ENCODE measurements around the gene TRMT13.
A peak's percentile ranks its signal among the peaks of the same experiment; 100 is the strongest.

Gene TRMT13, protein sequence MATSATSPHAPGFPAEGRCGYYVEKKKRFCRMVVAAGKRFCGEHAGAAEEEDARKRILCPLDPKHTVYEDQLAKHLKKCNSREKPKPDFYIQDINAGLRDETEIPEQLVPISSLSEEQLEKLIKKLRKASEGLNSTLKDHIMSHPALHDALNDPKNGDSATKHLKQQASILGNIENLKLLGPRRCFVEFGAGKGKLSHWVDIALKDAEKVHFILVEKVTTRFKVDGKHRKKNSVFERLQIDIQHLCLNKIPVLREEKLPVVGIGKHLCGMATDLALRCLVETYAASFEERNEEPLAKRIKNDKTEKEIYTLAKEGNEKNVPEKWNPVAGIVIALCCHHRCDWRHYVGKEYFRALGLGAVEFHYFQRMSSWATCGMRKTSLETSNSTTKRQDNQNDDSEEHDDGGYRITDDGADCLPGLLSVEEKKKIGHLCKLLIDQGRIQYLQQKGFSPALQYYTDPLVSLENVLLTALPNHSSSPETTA

DNA sequence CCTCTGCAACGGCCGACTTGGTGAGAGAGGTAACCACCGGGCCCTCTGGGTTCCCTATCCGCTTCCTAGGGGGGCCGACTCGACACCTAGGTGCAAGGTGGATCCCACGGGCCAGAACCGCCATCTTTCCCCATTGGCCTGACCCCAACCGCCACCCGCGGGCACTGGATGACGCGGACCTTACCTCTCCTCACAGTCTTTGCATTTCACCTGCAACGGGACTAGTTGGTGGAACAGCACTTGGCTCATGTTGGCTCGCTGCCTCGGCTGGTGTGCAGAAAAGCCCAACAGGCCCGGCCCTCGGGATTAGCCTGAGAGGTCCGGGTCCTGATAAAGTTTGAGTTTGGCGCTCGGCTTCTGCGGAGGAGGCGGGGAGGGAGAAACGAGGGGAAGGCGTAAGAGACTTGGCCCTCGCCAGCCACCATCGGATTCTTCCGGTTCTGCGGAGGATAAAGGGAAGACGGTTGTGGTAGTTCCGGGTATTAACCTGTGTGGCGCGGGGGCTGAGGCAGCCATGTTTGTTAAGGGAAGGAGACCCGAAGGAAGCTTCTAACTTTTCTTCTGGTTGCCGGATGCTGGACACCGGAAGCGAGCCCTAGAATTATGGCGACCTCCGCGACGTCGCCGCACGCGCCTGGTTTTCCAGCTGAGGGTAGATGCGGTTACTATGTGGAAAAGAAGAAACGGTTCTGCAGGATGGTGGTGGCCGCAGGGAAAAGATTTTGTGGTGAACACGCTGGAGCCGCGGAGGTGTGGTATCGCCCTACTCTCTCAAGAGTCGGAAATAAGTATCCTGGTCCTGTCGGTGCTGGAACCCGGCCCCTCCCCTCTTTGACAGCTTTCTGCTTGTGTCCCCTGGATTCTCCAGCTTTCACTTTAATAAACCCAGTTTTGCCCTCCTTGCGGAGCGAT is at the start of gene TRMT13, which contains the start of gene SASS6:
Gene TRMT13 (plus strand): TSS at position 598 of the 912 bp plus-strand sequence. CDS start 6 bp downstream, at position 604.
Gene SASS6 (minus strand): TSS at position 365 of the 912 bp plus-strand sequence. CDS start 116 bp downstream, at position 249.
- DNase-seq (ENCODE audit: low read depth) = peak; percentile 99

DNA sequence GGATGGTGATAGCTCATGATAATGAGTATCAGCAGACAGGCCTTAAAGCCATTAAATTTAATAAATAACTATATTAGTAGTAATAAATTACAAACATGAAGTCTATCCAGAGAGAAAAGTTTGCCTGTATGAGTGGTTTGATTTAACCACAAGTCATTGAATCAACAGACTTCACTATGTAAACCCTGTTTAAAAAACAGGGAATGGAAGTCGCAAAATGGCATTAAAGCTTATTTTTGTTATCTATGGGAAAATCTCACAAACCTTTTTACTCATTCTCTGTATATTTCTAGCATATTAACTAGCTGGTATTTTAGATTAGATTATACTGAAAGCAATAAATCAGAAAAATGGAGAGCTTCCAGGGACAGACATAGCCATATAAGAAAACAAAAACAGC is 45.6 kb upstream of the TRMT13 start:
- DNase-seq (ENCODE audit: low read depth) = peak; percentile 56

DNA sequence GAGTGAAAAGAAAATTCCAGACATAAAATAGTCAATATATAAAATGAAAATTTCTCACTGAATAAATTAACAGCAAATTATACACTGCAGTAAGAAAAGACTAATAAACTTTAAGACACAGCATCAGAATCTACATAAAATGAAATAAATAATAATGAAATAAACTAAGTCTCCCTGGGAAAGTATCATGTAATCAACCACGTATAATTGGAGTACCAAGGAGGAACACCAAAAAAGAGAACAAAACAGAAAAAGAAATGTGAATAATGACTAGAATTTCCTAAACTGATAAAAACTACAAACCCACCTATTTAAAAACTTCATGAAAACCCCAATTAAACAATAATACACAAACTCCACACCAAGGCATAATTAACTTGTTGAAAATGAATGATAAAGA is 43.9 kb upstream of the TRMT13 start:
- no peak for DNase-seq (ENCODE audit: low read depth)

DNA sequence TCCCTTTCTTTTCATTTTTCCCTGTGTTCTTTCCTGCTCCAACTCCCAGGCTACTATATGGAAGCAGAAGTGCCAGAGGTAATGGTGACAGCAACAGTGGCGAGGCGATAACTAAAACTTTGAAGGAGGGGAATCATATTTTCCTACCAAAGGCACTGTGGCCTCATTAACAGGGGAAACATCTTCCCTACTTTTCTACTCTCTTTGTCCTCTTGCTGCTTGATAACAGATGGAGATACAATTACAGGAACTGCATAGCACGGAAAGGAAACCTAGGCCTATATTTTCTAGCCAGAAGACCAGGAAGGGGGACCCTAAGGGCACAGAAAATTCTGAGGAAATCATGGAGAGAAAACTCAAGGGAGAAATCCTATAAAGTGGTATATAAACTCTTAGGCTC is 42.5 kb upstream of the TRMT13 start:
- DNase-seq (ENCODE audit: low read depth) = no peak

DNA sequence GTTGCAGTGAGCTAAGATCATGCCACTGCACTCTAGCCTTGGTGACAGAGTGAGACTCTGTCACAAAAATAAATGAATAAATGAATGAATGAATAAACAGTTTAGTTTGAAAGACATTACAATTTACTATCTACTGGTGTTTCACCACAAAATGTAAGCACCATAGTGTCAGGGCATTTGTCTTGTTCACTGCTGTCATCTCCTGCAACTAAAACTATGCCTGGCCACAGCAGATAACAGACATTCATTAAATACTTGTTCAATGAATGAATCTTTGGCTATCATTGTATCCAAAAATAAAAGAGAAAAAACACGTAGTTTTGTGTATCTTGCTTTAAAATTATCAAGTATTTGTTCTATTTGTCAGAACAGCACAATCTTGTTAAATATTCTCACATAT is 32.8 kb upstream of the TRMT13 start:
- peak; percentile 84 for DNase-seq (ENCODE audit: low read depth)

DNA sequence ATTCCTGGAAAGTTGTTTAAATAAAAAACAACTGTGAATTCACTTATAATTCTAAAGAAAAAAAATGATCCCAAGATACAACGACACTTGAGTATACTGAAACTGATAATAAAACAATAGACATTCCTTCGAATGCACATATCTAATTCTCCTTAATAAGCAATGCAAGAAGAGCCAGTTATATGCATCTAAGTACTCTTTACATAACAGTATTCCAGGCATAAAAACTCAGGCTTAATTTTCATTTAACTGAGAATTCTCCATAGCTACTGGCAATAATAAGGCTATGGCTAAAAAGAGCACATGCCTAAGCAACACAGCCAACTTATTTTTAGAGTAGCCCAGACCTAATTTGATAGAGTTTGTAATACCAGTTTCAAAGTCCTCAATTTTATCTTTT is 31.4 kb upstream of the TRMT13 start:
- no peak for DNase-seq (ENCODE audit: low read depth)

DNA sequence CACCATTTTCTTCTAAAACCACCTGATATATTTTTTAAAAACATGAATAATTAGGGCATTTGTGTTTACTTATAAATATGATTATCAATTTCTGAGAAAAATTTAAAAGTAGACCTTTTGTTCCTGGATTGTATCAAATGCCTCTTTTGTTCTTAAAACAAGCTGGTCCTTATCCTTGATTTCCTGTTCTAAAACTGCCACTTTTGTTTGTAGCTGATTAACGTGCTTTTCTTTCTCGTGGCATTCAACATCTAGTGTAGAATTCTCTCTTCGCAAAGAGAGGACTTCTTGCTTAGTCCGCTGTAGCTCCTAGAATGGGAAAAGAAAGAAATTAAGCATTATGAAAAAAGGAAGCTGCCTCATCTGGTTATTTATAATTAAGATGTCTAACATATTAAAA is 25.3 kb upstream of the TRMT13 start:
- no peak for DNase-seq (ENCODE audit: low read depth)

DNA sequence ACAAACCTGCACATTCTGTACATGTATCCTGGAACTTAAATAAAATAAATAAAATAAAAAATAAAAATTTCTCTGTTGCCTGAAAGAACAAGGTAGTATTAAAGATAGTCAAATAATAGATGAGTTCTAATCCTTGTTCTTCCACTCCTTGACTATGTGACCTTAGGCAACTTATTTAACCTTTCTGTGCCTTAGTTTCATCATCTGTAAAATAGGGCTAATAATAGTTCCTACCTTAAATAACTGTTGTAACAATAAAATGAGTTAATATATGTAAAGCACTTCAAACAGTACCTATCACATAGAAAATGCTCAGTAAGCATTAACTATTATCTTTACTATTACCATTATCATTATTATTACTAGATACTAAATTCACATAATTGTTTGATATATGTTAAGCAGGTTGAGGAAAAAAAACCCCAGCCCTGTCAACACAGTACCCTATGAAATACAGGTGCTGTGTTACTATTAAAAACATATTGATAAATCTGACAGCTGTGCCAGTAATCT is 23.4 kb upstream of the TRMT13 start:
- DNase-seq (ENCODE audit: low read depth) = no peak

DNA sequence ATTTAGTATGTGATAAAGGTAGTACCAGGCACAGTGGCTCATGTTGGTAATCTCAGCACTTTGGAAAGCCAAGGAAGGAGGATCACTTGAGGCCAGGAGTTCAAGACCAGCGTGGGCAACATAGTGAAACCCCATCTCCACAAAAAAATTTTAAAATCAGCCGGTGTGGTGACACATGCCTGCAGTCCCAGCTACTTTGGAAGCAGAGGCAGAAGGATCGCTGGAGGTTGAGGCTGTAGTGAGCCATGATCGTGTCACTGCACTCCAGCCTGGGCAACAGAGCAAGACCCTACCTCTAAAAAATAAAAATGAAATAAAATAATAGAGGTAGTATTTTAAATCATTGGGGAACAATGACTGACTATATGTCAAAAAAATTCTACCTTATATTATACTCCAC is 17.4 kb upstream of the TRMT13 start:
- DNase-seq (ENCODE audit: low read depth) = no peak

DNA sequence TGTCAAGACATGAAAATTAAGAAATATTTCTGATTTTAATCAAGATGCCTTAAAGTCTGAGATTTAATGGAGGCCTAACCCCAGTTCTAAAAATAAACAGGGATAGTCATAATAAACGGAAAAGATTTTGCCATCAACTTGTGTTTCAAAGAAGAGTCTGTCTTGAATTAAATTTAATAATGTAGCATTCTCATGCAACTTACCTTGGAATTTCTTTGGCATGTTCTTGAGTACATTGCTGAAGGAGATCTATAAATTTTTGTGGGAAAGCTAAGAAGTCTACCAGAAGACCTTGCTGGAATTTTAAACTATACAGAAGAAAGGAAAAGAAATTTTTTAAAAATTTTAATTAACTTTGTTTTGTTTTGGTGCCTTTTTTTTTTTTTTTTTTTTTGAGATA is 10.8 kb upstream of the TRMT13 start:
- DNase-seq (ENCODE audit: low read depth) = peak; percentile 82

DNA sequence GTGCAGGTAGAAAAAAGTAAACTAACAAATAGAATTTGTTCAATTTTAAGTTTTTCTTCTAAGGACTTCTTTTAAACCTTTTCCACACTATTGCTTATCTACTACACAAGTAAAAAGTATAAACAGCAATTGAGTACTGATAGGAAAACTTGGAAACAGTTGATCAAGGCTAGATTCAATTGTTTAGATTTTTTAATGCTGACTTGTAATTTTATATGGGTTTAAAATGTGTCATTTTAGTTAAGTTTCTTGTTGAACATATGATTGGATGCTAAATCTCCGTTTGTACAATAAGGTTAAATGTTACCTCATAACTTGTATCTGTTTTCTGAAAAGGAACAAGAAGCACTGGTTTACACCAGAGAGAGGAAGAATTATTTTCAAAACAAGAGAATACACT is 5.7 kb upstream of the TRMT13 start:
- no peak for DNase-seq (ENCODE audit: low read depth)

DNA sequence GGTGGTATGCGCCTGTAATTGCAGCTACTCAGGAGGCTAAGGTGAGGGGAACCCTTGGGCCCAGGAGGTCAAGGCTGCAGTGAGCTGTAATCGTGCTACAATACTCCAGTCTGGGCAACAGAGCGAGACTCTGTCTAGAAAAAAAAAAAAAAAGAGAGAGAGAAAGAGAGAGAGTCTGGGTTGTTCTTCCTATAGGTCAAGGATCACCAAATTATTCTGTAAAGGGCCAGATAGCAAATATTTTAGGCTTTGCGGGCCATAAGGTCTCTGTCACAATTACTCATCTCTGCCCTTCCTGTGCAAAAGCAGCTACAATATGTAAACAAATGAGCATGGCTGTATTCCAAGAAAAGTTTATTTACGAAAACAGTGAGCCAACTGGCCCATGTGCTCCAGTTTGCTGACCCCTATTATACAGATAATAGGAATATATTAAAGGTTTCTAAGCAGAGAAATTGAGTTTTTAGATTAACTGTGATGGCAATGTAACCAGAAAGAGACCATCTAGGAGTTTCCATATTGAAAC is 2.3 kb upstream of the TRMT13 start:
- DNase-seq (ENCODE audit: low read depth) = peak; percentile 48

DNA sequence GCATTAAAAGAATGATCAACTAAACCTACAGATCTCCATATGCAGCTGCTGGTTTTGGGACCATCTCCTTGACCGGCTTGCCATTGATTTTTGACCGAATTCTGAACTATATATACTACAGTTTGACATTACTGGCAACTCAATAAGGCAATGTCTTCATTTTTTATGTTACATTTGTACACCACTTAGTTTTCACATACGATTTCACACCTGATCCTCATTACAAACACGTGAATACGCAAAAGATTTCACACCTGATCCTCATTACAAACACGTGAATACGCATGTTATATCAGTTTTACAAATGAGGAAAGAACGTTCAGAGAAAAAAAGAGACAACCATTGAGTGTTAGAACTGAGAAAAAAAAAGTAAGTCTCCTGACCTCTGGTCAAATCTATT is 1.3 kb upstream of the TRMT13 start:
- no peak for DNase-seq (ENCODE audit: low read depth)

DNA sequence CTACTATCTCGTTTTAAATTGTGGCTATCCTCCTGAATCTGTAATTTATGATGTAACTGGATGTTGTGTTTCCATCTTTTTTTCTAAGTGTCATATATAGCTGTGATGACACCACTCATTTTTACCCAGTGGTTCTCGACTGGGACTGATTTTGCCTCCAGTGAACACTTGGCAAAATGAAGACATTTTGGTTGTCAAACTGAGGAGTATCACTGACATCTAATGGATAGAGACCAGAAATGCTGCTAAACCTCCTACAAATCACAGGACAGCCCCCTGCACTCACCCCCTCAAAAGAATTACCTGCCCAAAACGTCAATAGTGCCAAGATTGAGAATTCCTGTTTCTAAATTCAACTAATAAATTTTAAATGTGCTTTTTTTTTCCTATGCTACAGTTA is 1.9 kb downstream of the TRMT13 start:
- peak; percentile 28 for DNase-seq (ENCODE audit: low read depth)

DNA sequence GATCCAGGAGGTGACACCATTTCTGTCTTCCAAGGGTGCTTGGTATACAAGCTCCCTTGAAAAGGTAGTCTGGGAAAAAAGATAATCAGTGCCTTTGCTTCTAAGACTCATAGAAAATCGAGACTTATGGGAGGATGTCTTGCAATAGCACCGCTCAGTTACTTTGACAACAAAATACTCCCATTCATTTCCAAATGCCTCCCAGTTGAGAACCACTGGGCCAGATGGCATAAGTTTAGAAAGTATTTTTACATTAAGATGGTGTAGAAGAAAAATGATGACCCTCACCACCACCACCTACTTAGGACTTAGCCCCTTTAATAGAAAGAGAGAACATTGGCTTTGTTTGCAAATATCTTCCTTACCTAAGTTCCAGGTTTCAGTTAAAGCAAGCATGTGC is 4.6 kb downstream of the TRMT13 start:
- no peak for DNase-seq (ENCODE audit: low read depth)

DNA sequence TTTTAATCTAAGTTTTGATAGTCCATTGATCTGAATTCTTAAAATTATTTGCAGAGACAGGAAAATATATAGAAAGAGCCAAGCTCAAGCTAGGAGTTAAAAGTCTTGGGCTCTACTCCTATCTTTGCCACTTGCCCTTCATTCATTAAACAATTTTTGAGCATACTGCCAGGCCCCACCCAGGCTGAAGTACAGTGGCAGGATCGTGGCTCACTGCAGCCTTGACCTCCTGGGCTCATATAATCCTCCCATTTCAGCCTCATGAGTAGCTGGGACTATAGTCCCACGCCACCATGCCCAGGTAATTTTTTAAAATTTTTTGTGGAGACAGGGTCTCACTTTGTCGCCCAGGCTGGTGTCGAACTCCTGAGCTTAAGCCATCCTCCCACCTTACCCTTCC is 8.2 kb downstream of the TRMT13 start:
- DNase-seq (ENCODE audit: low read depth) = no peak

DNA sequence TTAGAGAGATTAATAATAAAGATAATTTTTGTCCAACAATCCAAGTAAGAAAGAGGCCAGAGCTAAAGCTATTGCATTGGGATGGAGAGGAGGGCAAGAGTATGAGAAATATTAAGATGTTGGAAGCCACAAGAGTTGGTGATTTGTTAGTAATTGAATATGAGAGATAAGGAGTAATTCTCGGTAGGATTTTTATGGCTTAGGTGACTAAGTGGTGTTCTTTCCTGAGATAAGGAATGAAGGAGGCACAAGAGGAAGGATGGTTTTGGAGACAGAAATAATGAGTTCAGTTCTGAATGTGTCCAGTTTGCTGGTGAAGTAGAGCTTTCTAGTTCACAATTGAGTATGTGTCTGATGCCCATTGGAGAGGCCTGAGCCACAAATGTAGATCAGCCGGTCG is 9.4 kb downstream of the TRMT13 start:
- no peak for DNase-seq (ENCODE audit: low read depth)

DNA sequence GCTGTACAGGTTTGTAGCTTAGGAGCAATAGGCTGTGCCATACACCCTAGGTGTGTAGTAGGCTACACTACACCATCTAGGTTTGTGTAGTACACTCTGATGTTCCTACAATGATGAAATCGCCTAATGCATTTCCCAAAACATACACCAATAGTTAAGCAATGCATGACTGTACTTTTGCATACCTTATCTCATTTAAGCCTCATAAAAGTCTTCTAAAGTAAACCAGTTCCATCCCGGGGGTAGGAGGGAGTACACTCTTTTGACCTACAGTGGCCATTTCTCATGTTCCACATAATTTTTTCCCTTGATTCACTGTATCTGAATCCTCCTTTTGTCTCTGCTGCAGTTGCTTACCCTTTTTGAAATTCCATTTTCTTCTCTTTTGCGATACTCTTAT is 12.2 kb downstream of the TRMT13 start:
- peak; percentile 48 for DNase-seq (ENCODE audit: low read depth)

DNA sequence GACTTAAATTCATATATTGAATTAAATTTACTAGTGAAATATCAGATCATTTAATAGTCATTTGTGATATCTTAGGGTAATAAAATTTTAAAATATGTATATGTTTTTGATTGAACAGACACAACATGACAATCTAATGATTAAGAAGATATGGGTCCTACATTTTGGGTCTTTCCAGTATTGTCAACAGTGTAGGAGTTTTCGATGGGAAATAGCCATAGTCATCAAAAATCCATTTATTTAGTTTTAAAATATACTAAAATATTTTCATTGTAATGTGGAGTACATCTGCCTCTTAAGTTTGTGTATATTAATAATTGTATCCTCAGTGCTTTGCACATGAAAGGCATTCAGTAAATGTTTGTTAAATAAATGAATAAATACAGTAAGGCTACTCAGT is 14.0 kb downstream of the TRMT13 start:
- no peak for DNase-seq (ENCODE audit: low read depth)

DNA sequence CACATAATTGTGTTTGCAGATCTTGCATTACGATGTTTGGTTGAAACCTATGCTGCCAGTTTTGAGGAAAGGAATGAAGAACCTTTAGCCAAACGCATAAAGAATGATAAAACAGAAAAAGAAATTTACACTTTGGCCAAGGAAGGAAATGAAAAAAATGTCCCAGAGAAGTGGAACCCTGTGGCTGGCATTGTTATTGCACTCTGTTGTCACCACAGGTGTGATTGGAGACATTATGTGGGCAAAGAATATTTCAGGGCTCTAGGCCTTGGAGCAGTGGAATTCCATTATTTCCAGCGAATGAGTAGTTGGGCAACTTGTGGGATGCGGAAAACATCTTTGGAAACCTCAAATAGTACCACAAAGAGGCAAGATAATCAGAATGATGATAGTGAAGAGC is 14.9 kb downstream of the TRMT13 start:
- DNase-seq (ENCODE audit: low read depth) = no peak

DNA sequence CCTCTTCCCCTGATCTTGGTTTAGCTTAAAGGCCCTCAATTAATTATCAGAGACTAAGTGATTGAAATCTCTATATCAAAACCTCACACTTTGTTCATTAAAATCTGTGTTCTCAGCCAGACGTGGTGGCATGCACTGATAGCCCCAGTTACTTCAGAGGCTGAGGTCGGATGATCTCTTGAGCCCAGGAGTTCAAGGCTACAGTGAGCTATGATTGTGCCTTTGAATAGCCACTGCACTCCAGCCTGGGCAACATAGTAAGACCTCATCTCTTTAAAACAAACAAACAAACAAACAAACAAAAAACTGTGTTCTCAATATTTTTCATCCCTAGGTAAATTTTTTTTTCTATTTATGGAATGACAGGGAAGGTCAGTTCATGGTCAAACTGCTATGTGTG is 18.7 kb downstream of the TRMT13 start:
- DNase-seq (ENCODE audit: low read depth) = no peak

DNA sequence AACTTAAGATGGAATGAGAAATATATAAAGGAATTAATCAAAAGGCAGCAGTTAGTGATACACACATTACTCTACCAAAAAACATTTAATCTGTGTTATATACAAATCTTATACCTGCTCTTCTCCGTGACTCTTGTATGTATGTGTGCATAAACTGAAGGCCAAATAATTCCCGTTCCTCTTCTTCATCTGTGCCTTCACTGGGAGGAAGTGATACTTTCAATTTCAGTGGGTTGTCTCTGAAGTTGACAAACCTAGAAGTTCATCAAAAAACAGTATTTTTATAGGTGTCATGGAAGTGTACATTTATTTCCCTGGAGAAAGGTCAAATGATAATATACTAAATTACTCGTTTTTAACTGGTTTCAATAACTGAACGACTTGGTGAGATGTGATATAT is 19.3 kb downstream of the TRMT13 start:
- DNase-seq (ENCODE audit: low read depth) = no peak
